ENCODE results near the gene MMAB. TPM values are rescaled to one million over a fixed set of nuclear protein-coding genes. Genes with fewer than 3 reads are reported as not detected.

MMAB gene
- total and polyA plus RNA-seq, 2 experiments from 2014 or later: 6.7 to 26.8 TPM

GRCh38 chr12:109568486-109568885 lies 4.8 kb downstream of the MMAB start:
- in situ Hi-C loops (cut with MboI): no loop called here
- no peaks in the 10 kb centered on the region for H3K9me2 ChIP-seq (ENCODE audit: insufficient read depth)
- H3K27ac ChIP-seq: no peak overlapping the region
- H3K4me2 ChIP-seq (ENCODE audit: unreplicated experiment): no peak overlapping the region
- WGBS, 2 experiments (ENCODE audit: low coverage in 1 of 2, low lambda C conversion rate in 2 of 2, missing lambda C conversion rate in 2 of 2): 82 to 87% methylated on average over 7 of the region's 7 CpGs
- 0 out of 2 replicates have a peak, but pooled peaks cover 5% of the 10 kb centered on the region for H3K4me1 ChIP-seq (ENCODE audit: insufficient read depth)
- no peaks in the 10 kb centered on the region for H4K20me1 ChIP-seq (ENCODE audit: insufficient read depth)
- H3K4me3 ChIP-seq: no peak overlapping the region
- no peak overlapping the region for H3K9ac ChIP-seq
- no peak for DNase-seq
- TF ChIP-seq EZH2phosphoT487 (IDR thresholded peaks at IDR 0.05; ENCODE audit: insufficient read depth, low read depth): no peak
- no peak for TF ChIP-seq EZH2 (IDR thresholded peaks at IDR 0.05; ENCODE audit: insufficient read depth, poor library complexity, severe bottlenecking)
- no peaks in the 10 kb centered on the region for H3K9me3 ChIP-seq (ENCODE audit: low read depth)
- H3K79me2 ChIP-seq (ENCODE audit: insufficient read depth): no peaks in the 10 kb centered on the region
- no peaks in the 10 kb centered on the region for H3K27me3 ChIP-seq (replicated peaks; ENCODE audit: insufficient read depth)
- no peaks in the 10 kb centered on the region for H3F3A ChIP-seq (ENCODE audit: insufficient read depth)
- H2AFZ ChIP-seq: no peak overlapping the region
- no peaks in the 10 kb centered on the region for H3K36me3 ChIP-seq (ENCODE audit: low read depth)

GRCh38 chr12:109567967-109568366 lies 5.3 kb downstream of the MMAB start:
- Histone ChIP-seq H3K79me2 (ENCODE audit: insufficient read depth) (no peaks in the 10 kb centered on the region), H3K9me3 (ENCODE audit: low read depth) (no peaks in the 10 kb centered on the region), H3F3A (ENCODE audit: insufficient read depth) (no peaks in the 10 kb centered on the region), H3K36me3 (ENCODE audit: low read depth) (no peaks in the 10 kb centered on the region), H4K20me1 (ENCODE audit: insufficient read depth) (no peaks in the 10 kb centered on the region), H3K4me1 (ENCODE audit: insufficient read depth) (0 out of 2 replicates have a peak, but pooled peaks cover 5% of the 10 kb centered on the region), H3K9me2 (ENCODE audit: insufficient read depth) (no peaks in the 10 kb centered on the region), H3K27me3 (replicated peaks; ENCODE audit: insufficient read depth) (no peaks in the 10 kb centered on the region), H3K27ac (no peak overlapping the region), H2AFZ (no peak overlapping the region), H3K4me3 (no peak overlapping the region), H3K9ac (no peak overlapping the region), H3K4me2 (ENCODE audit: unreplicated experiment) (no peak overlapping the region)
- TF ChIP-seq EZH2phosphoT487 (IDR thresholded peaks at IDR 0.05; ENCODE audit: insufficient read depth, low read depth) (no peak), EZH2 (IDR thresholded peaks at IDR 0.05; ENCODE audit: insufficient read depth, poor library complexity, severe bottlenecking) (no peak)
- in situ Hi-C loops (cut with MboI): no loop called here
- WGBS, 2 experiments (ENCODE audit: low coverage in 1 of 2, low lambda C conversion rate in 2 of 2, missing lambda C conversion rate in 2 of 2): 80 to 90% methylated on average over 3 of the region's 3 CpGs
- DNase-seq: no peak

GRCh38 chr12:109567296-109567695 lies 6.0 kb downstream of the MMAB start:
- H2AFZ ChIP-seq: no peak overlapping the region
- 90% methylated on average over 10 of the region's 10 CpGs for WGBS, 2 experiments (ENCODE audit: low coverage in 1 of 2, low lambda C conversion rate in 2 of 2, missing lambda C conversion rate in 2 of 2)
- no peaks in the 10 kb centered on the region for H4K20me1 ChIP-seq (ENCODE audit: insufficient read depth)
- no peaks in the 10 kb centered on the region for H3K36me3 ChIP-seq (ENCODE audit: low read depth)
- no peaks in the 10 kb centered on the region for H3K9me3 ChIP-seq (ENCODE audit: low read depth)
- in situ Hi-C loops (cut with MboI): no loop called here
- H3K4me2 ChIP-seq (ENCODE audit: unreplicated experiment): no peak overlapping the region
- H3K27me3 ChIP-seq (replicated peaks; ENCODE audit: insufficient read depth): no peaks in the 10 kb centered on the region
- no peaks in the 10 kb centered on the region for H3K9me2 ChIP-seq (ENCODE audit: insufficient read depth)
- no peaks in the 10 kb centered on the region for H3F3A ChIP-seq (ENCODE audit: insufficient read depth)
- no peak overlapping the region for H3K4me3 ChIP-seq
- no peak overlapping the region for H3K9ac ChIP-seq
- no peak overlapping the region for H3K27ac ChIP-seq
- DNase-seq: no peak
- no peak for TF ChIP-seq EZH2 (IDR thresholded peaks at IDR 0.05; ENCODE audit: insufficient read depth, poor library complexity, severe bottlenecking)
- no peak for TF ChIP-seq EZH2phosphoT487 (IDR thresholded peaks at IDR 0.05; ENCODE audit: insufficient read depth, low read depth)
- no peaks in the 10 kb centered on the region for H3K79me2 ChIP-seq (ENCODE audit: insufficient read depth)
- H3K4me1 ChIP-seq (ENCODE audit: insufficient read depth): no peaks in the 10 kb centered on the region

GRCh38 chr12:109566424-109566823 lies 6.9 kb downstream of the MMAB start:
- in situ Hi-C loops (cut with MboI): no loop called here
- WGBS, 2 experiments (ENCODE audit: low coverage in 1 of 2, low lambda C conversion rate in 2 of 2, missing lambda C conversion rate in 2 of 2): 88 to 90% methylated on average over 7 to 8 of the region's 8 CpGs

More at GRCh38 chr12:109566424-109566823, 6.9 kb downstream of the MMAB start:
- no peak overlapping the region for H3K27ac ChIP-seq
- H3K9me3 ChIP-seq (ENCODE audit: low read depth): no peaks in the 10 kb centered on the region
- TF ChIP-seq EZH2 (IDR thresholded peaks at IDR 0.05; ENCODE audit: insufficient read depth, poor library complexity, severe bottlenecking): no peak
- TF ChIP-seq EZH2phosphoT487 (IDR thresholded peaks at IDR 0.05; ENCODE audit: insufficient read depth, low read depth): no peak
- H3K4me2 ChIP-seq (ENCODE audit: unreplicated experiment): no peak overlapping the region
- H3K4me3 ChIP-seq: no peak overlapping the region
- no peaks in the 10 kb centered on the region for H3K79me2 ChIP-seq (ENCODE audit: insufficient read depth)
- no peaks in the 10 kb centered on the region for H3K27me3 ChIP-seq (replicated peaks; ENCODE audit: insufficient read depth)
- no peak overlapping the region for H3K9ac ChIP-seq
- H3K9me2 ChIP-seq (ENCODE audit: insufficient read depth): no peaks in the 10 kb centered on the region
- H4K20me1 ChIP-seq (ENCODE audit: insufficient read depth): no peaks in the 10 kb centered on the region
- no peaks in the 10 kb centered on the region for H3K36me3 ChIP-seq (ENCODE audit: low read depth)
- H2AFZ ChIP-seq: no peak overlapping the region
- H3K4me1 ChIP-seq (ENCODE audit: insufficient read depth): no peaks in the 10 kb centered on the region
- no peaks in the 10 kb centered on the region for H3F3A ChIP-seq (ENCODE audit: insufficient read depth)
- no peak for DNase-seq

Data from GM23248 (cell line).